GM18951 (cell line): ENCODE measurements around the gene C14orf132.

Experiments
- POLR2A ChIP-seq: IDR thresholded peaks from 4 replicates; pipeline ENCODE4 v1.6.1; 2011; ENCODE audit warnings: mild to moderate bottlenecking; ENCODE audit not compliant: insufficient read length, insufficient read depth; ENCODE audit errors: extremely low read depth
- in situ Hi-C: fragments of 300-500 bp; cut with MboI; formaldehyde crosslinking; loops from one replicate; pipeline ENCODE4 v1.12.0; 2022; ENCODE audit warnings: low sequenced_read_pairs, mixed read lengths, inconsistent platforms; ENCODE audit not compliant: unreplicated experiment

Gene C14orf132

DNA sequence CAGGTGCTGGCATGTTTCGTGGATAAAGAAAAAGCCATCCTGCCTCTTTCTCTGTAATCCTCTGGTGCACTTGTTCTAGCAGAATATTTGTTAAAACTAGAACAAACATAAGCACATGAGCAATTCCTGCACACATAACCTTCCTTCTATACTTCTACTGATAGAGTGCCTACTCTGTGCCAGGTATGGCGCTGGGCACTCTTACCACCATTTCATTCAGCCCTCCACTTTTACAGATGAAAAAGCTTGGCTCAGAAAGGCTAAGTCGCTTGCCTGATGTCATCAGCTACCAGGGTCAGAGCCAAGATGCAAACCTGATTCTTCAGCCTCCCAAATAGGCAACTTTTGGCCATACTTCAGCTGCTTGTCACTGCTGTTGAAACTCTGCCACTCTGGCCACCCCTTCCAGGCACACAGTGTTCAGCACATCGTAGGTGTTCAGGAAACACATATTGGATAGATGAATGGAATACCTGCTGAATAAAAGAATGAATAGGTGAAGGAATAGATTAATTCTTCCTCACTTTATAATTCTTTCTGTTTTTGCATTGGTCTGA lies 10.0 kb upstream of the C14orf132 start:
- no peak for TF ChIP-seq POLR2A
- in situ Hi-C loops = no loop called here

DNA sequence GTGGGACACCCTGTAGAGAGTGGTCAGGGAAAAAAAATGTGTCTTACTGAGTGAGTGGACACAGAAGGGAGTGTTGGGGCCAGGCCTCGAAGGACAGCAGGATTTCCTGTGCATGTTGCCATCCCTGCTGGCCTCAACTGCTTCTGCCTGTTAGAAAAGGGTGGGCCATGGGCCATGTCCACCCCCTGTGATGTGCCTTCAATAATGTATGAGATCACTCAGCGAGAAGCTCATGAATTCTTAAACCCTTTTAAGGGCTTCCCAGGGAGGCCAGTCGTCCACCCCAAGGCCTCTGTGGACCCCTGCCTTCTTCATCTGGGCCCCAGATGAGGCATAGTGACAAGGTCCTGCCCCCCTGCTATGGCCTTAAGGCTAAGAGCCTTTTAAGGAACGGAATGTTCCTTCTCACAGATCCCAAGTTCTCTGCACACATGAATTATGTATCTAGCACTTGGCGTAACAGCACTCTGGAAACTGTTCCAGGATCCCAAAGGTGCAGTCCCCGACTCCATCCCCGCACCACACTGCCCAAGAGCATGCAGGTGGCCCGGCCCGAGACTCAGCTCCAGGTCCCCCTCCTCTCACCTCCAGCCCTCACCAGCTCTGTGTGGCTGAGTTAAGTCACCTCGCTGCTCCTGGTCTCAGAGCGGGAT lies 8.9 kb upstream of the C14orf132 start:
- in situ Hi-C loops = no loop called here
- no peak for TF ChIP-seq POLR2A

DNA sequence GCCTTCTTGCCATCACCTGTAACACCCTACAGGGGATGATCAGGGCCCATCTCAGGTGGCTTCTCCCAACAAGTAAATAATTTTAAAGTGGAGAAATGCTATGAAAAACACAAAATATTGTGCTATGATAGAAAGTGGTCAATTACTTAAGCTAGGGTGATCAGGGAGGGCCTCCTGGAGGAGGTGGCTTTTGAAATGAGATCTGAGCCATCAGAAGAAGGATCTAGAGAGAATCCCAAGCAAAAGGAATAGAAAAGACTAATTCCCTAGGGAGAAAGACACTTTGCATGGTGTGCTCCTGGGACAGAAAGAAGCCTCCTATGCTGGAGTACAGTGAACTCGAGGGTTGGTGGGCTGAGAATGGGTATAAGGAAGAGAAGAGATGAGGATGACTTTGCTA lies 7.5 kb upstream of the C14orf132 start:
- TF ChIP-seq POLR2A = no peak

DNA sequence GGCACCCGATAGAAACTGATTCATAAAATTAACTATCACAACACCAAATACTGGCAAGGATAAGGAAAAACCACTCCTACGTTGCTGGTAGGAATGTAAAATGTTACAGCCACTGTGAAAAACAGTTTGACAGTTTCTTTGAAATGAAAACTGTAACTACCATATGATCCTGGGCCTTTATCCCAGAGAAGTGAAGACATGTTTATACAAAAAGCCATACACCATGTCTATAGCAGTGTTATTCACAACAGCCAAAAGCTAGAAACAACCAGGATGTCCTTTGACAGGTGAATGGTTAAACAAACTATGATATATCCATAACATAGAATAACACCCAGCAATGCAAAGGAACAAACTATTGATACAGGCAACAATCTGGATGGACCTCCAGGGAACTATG lies 3.7 kb upstream of the C14orf132 start:
- no peak for TF ChIP-seq POLR2A
- in situ Hi-C loops = no loop called here

More for the DNA sequence above, 7.5 kb upstream of the C14orf132 start:
- in situ Hi-C loops = no loop called here

DNA sequence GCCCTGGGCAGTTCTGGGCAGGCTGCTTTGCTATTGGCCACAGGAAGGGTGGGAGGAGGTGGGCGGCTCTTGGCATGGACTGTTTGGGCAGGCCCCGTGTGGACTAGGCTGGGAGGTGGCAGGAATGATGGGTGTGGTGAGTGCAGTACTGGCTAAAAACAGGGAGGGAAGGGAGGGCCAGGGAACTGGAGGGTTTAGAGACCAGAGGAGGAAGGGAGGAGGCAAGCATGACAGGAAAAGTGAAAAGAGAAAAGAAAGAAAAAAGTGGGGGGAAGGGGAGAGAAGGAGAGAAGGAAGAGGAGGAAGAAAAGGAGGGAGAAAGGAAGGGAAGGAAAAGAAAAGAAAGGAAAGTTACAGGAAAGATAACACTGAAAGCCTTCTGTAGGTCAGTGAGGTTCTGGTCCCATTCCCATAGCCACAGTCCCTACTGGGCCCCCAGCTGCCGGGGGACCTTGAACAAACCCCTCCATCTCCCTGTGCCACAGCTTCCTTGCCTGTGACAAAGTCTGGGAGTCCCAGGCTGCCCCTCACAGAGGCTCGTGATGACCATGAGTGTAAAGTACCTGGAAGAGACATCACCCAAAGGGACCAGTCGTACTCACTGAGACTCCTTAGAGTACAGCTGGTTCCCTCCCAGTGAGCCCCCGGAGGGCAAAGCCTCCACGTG lies 1.1 kb upstream of the C14orf132 start:
- in situ Hi-C loops = no loop called here
- TF ChIP-seq POLR2A = no peak

DNA sequence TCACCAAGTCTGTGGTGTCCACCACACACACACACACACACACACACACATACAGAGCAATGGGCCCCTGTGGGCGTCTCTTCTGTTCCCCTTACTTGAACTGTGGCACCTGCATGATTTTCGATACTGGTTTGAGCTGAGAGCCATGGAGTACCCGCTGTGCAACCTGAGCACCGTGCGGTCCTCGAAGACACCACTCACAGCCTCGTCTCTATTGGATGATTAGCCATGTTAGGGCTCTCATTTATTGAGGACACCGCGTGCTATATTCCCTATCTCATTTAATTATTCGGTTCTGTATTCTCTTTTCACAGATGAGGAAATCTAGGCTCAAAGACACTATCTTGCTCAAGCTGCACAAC lies 623 bp upstream of the C14orf132 start:
- TF ChIP-seq POLR2A = no peak
- in situ Hi-C loops = no loop called here

DNA sequence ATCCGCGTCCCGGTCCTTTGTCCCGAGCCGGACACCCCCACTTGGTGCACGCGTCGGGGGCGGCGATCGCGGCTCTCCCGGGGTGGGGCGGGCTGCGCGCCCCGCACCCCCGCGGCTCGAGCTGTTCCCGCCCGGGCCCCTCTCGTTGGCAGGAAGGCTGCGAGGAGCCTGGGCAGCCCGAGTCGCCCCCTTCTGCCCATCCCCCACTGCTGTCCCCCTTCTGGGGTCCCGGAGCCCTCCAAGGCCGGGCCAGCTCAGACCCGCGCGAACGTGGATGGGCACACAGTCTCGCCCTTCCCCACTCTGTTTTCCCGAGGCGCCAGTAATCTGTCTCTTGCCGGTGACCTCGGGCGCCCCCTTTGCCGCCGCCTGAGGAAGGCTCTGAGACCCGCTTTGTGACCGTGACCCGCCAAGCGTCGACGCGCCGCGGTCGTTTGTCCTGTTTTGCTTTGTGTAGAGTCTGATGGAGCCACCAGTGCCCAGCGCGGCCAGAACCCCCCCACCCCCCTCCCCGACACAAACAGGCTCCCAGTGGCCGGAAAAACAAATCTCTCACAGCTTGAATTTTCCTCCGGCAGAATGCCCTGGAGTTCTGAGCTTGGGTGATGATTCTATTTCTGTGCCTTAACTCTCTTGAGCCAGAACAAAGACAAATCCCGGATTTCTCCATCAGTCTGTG lies 610 bp downstream of the C14orf132 start:
- in situ Hi-C loops = no loop called here
- no peak for TF ChIP-seq POLR2A

DNA sequence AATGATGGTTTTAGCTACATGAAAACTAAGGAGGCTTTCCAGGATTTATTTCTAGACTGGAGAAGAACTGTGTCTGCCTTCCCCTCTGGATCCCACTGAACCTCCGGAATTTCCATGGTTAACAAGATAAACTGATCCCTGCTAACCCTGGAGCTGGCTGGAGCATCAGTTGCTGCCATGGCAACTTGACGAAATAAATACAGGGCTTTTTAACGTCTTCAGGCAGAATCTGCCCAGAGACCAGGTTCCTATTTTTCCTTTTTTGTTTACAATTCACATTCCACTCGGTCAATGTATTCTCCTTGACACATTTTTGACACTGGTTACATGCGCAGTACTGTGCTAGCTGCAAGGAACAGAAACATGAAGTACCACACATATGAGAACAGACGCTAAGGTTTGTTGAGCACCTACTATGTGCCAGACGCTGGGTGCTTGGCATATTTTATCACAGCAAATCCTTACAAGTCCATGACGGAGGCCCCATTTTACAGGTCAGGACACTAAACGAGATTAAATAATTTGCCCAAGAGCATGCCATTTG lies 1.7 kb downstream of the C14orf132 start:
- no peak for TF ChIP-seq POLR2A

DNA sequence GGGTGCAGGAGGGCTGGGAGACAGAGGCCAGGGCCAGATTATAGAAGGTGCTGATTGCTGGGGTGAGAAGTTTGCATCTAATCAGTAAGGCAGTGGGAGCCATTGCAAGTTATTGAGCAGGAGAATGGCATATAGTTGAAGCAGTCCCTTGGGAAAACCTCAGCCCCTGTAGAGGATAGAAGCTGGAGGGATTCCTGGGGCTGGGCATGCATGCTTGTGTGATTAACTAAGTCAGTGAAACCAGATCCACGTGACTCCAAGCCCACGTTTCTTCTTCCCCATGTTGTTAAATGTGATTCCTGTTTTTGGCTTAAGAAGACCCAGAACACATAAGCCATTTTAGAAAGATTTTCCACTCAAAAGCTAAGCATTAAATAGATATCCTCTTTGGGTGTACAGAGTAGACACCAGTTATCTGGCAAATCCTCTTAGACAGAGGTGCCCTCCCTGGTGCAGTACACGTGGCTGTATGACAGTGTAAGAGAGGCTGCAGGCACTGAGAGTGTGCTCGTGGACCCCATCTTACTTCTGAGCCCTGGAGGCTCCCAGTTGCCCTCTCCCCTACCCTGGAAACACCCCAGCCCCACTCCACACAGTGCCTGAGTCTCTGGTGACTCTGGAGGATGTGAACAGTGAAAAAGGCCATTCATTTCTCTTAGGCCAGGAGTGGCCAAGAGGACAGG lies 3.2 kb downstream of the C14orf132 start:
- TF ChIP-seq POLR2A = no peak
- in situ Hi-C loops = no loop called here

More for the DNA sequence above, 1.7 kb downstream of the C14orf132 start:
- in situ Hi-C loops = no loop called here

DNA sequence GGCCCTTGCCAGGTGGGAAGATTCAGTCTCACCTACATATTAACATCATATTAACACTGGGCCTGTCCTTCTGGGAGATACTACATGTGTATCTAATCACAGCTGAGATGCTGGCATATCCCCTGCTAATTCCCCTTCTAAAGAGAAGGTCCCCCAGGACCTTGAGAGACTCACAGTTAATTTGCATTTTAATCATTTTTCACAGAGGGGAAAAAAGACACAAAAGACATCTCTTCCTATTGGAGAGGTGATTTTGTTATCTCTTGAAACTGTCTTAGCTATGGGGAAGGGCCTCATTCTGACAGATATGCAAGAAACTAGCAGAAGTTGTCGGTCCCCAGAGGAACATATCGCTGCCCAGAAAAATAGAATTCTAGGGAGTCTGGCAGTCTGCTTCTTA lies 7.5 kb downstream of the C14orf132 start:
- in situ Hi-C loops = no loop called here
- no peak for TF ChIP-seq POLR2A

DNA sequence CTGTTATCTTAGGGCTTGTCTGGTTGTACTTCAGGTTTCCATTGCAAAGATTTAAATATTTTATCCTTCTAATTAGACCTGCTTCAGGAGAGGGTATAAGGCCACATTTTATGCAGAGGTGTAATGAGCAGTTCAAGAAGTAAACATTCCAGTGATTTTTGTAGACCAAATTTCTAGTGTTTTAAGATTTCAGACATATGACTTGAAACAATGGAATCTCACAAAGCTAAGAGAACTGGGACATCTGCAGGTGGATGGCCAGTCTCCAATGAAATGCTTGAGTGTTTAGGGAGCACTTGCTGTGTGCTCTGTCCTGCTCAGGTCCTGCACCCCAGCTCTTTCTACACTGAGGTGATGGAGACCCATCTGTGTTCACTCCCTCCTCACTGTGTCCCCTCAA lies 7.9 kb downstream of the C14orf132 start:
- TF ChIP-seq POLR2A = no peak
- in situ Hi-C loops = no loop called here

DNA sequence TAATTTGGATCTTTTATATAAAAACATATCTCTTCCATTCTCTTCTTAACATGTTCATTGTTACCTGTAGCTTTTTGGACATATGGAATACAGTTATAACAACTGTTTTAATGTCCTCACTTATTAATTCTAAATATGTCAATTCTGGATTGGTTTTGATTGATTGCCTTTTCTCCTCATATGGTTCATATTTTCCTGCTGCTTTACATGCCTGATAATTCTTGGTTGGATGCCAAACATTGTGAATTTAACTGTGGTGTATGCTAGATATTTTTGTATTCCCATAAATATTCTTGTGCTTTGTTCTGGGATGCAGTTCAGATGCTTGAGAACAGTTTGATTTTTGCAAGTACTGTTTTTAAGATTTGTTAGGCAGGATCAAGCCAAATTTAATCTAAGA lies 10.8 kb downstream of the C14orf132 start:
- no peak for TF ChIP-seq POLR2A
- in situ Hi-C loops = no loop called here

DNA sequence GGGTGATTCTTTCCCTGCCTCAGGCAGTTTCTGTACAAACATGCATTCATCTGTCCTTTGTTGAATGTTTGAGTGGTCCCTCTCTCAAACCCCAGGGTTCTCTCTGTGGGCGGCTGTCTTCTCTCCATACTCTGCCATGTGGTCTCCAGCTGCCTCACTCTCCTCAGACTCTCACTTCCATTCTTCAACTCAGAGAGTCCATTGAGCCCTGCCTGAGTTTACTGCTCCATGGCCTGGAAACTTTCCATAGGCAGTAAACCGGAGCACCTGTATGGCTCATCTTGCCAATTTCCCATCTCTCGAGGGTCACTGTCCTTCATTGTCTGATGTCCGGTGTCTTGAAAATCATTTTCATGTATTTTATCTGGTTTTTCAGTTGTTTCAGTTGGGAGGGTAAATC lies 11.3 kb downstream of the C14orf132 start:
- in situ Hi-C loops = no loop called here
- TF ChIP-seq POLR2A = no peak
